ENCODE data around the gene PPIH. TPM values are rescaled to one million over a fixed set of nuclear protein-coding genes. Genes with fewer than 3 reads are reported as not detected.
"Not testable (repeated sequence)": the region's sequence is repeated elsewhere in the genome, so short reads cannot be mapped to it uniquely, and the experiment has no call there.

Gene PPIH
- total RNA-seq, 3 donors from 2014 or later: 20.1 to 47.7 (median 23.3) TPM

DNA sequence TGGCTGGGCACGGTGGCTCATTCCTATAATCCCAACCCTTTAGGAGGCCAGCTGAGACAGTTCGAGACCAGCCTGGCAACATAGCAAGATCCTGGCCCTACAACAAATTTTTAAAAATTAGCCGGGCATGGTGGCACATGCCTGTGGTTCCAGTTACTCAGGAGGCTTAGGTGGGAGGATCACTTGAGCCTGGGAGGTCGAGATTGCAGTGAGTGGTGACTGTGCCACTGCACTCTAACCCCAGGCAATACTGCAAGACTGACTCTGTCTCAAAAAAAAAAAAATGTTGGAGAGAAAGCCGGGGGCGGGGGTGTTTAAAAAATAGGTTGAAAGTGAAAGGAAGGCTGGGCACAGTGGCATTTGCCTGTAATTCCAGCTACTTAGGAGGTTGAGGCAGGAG, 65.3 kb downstream of the PPIH start:
- ATAC-seq: no peak
- no peak for DNase-seq
- no peaks in the 10 kb centered on the region for H3K4me1 ChIP-seq (ENCODE audit: low read depth)
- TF ChIP-seq, protein P1, sequence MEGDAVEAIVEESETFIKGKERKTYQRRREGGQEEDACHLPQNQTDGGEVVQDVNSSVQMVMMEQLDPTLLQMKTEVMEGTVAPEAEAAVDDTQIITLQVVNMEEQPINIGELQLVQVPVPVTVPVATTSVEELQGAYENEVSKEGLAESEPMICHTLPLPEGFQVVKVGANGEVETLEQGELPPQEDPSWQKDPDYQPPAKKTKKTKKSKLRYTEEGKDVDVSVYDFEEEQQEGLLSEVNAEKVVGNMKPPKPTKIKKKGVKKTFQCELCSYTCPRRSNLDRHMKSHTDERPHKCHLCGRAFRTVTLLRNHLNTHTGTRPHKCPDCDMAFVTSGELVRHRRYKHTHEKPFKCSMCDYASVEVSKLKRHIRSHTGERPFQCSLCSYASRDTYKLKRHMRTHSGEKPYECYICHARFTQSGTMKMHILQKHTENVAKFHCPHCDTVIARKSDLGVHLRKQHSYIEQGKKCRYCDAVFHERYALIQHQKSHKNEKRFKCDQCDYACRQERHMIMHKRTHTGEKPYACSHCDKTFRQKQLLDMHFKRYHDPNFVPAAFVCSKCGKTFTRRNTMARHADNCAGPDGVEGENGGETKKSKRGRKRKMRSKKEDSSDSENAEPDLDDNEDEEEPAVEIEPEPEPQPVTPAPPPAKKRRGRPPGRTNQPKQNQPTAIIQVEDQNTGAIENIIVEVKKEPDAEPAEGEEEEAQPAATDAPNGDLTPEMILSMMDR (IDR thresholded peaks at IDR 0.05): no peak
- H3K36me3 ChIP-seq (ENCODE audit: low read depth): no peaks in the 10 kb centered on the region
- intact Hi-C loops (cut with DNase I, micrococcal nuclease): no loop called here
- no peak overlapping the region for H3K4me3 ChIP-seq
- H3K9me3 ChIP-seq: no peaks in the 10 kb centered on the region

DNA sequence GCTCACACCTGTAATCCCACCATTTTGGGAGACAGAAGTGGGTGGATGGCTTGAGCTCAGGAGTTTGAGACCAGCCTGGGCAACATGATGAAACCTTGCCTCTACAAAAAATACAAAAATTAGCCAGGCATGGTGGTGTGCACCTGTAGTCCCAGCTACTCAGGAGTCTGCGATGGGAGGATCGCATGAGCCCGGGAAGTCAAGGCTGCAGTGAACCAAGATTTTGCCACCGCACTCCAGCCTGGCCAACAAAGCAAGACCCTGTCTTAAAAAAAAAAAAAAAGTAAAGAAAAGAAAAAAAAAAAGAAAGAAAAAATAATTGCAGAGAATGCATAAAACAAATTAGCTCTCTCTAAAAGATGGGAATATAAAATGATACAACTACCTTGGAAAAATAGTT, 67.6 kb downstream of the PPIH start:
- H3K4me1 ChIP-seq (ENCODE audit: low read depth); H3K36me3 ChIP-seq (ENCODE audit: low read depth); ATAC-seq; DNase-seq; intact Hi-C loops (cut with DNase I, micrococcal nuclease); H3K9me3 ChIP-seq; H3K4me3 ChIP-seq: not testable (repeated sequence)

Other genes with a start within 250 kb of the PPIH start
- 1 to 10 TPM; 1.2 to 3.0 (median 2.2) TPM for gene ZMYND12, start 202.4 kb upstream of the PPIH start, total RNA-seq
- gene PPCS, start 201.9 kb upstream of the PPIH start, total RNA-seq: 10 to 100 TPM; 62.2 to 90.5 (median 75.8) TPM
- gene CCDC30, start 195.1 kb upstream of the PPIH start, total RNA-seq: 1 to 10 TPM; 2.2 to 3.8 (median 3.7) TPM
- 100 to 1,000 TPM; 377 to 521 (median 511) TPM for gene YBX1, start 24.0 kb downstream of the PPIH start, total RNA-seq
- under 1 TPM in 1 of 3 donors, not detected in 2; 0.09 TPM for gene CLDN19, start 81.8 kb downstream of the PPIH start, total RNA-seq
- 10 to 100 TPM in 2 of 3 donors, 1 to 10 TPM in 1; 8.0 to 20.0 (median 14.5) TPM for gene P3H1, start 108.6 kb downstream of the PPIH start, total RNA-seq
- 1 to 10 TPM; 4.4 to 9.8 (median 7.1) TPM for gene C1orf50, start 108.8 kb downstream of the PPIH start, total RNA-seq
- not detected for gene TMEM269, start 126.6 kb downstream of the PPIH start, total RNA-seq
- gene ERMAP, start 158.7 kb downstream of the PPIH start, total RNA-seq: 10 to 100 TPM; 15.3 to 17.9 (median 16.7) TPM
- 10 to 100 TPM; 14.9 to 20.3 (median 15.4) TPM for gene SVBP, start 159.0 kb downstream of the PPIH start, total RNA-seq
- 10 to 100 TPM in 1 of 3 donors, 1 to 10 TPM in 2; 5.9 to 10.8 (median 5.9) TPM for gene ZNF691, start 188.2 kb downstream of the PPIH start, total RNA-seq

Measured in mucosa of descending colon (tissue), 3 donors.